ENCODE measurements around the gene TSNAX. TPM values are rescaled to one million over a fixed set of nuclear protein-coding genes. Genes with fewer than 3 reads are reported as not detected.

TSNAX gene
- total RNA-seq = 23.4 and 26.4 TPM in 2 replicates

GRCh38 chr1:231528172-231529029 is at the start of gene TSNAX:
Gene TSNAX, plus strand, starts transcription at chr1:231528669. Its CDS starts 142 bp downstream, at chr1:231528811.

Other genes starting within 250 kb of the TSNAX start
- gene EXOC8, start 190.8 kb upstream of the TSNAX start, total RNA-seq = 10.8 and 11.0 TPM in 2 replicates
- 13.5 and 17.1 TPM in 2 replicates for gene SPRTN, start 190.4 kb upstream of the TSNAX start, total RNA-seq
- 47.1 and 53.6 TPM in 2 replicates for gene EGLN1, start 106.4 kb upstream of the TSNAX start, total RNA-seq
- 5.5 and 5.8 TPM in 2 replicates for gene DISC1, start 98.1 kb downstream of the TSNAX start, total RNA-seq

All from mammary microvascular endothelial cell (primary cell).